ENCODE data around the gene TREM1. TPM values are rescaled to one million over a fixed set of nuclear protein-coding genes. Genes with fewer than 3 reads are reported as not detected.

TREM1 gene
- total RNA-seq, 4 donors from 2014 or later: 1.1 to 3.3 (median 2.1) TPM

GRCh38 chr6:41315943-41316620, 29.6 kb upstream of the TREM1 start:
- peaks cover 0 to 12% (median 2%) of the 10 kb centered on the region in 4 donors for H3K4me1 ChIP-seq
- TF ChIP-seq CTCF (IDR thresholded peaks at IDR 0.05) (no peak), POLR2A (IDR thresholded peaks at IDR 0.05) (no peak), EP300 (IDR thresholded peaks at IDR 0.05) (no peak)
- H3K27me3 ChIP-seq: peaks cover 0 to 58% of the 10 kb centered on the region in 2 donors
- no peak for DNase-seq (ENCODE audit: low spot score in 2 of 2)
- WGBS, 2 donors: 72 to 74% methylated on average over 1 of the region's 1 CpG
- no peak overlapping the region for H3K4me3 ChIP-seq
- H3K9me3 ChIP-seq: no peaks in the 10 kb centered on the region
- no peaks in the 10 kb centered on the region for H3K36me3 ChIP-seq
- H3K27ac ChIP-seq: no peak overlapping the region

GRCh38 chr6:41315203-41315602, 28.7 kb upstream of the TREM1 start:
- WGBS, 2 donors: 47% methylated on average over 2 of the region's 2 CpGs
- Histone ChIP-seq H3K4me3 (no peak overlapping the region), H3K27ac (no peak overlapping the region), H3K9me3 (no peaks in the 10 kb centered on the region), H3K4me1 (peaks cover 0 to 12% (median 2%) of the 10 kb centered on the region in 4 donors), H3K36me3 (no peaks in the 10 kb centered on the region), H3K27me3 (peaks cover 0 to 65% of the 10 kb centered on the region in 2 donors)
- TF ChIP-seq CTCF (IDR thresholded peaks at IDR 0.05) (no peak), EP300 (IDR thresholded peaks at IDR 0.05) (no peak), POLR2A (IDR thresholded peaks at IDR 0.05) (no peak)
- DNase-seq (ENCODE audit: low spot score in 2 of 2): no peak

- Histone ChIP-seq H3K27ac (no peak overlapping the region), H3K27me3 (peaks cover 0 to 20% of the 10 kb centered on the region in 2 donors), H3K4me1 (no peaks in the 10 kb centered on the region), H3K4me3 (no peak overlapping the region), H3K36me3 (no peaks in the 10 kb centered on the region), H3K9me3 (peaks cover 0 to 4% (median 0%) of the 10 kb centered on the region in 4 donors)
- 31 to 33% methylated on average over 13 of the region's 13 CpGs for WGBS, 2 donors
- no peak for TF ChIP-seq POLR2A (IDR thresholded peaks at IDR 0.05)
- TF ChIP-seq CTCF (IDR thresholded peaks at IDR 0.05): peak; percentile 30 to 52 (median 39)
- TF ChIP-seq EP300 (IDR thresholded peaks at IDR 0.05): no peak
- peak in 1 of 2 donors; percentile 58 for DNase-seq (ENCODE audit: low spot score in 2 of 2)
Measured at GRCh38 chr6:41306187-41306854, 19.8 kb upstream of the TREM1 start.

- H3K4me3 ChIP-seq: no peak overlapping the region
- 63 to 64% methylated on average over 5 of the region's 5 CpGs for WGBS, 2 donors
- H3K4me1 ChIP-seq: no peaks in the 10 kb centered on the region
- H3K27ac ChIP-seq: no peak overlapping the region
- TF ChIP-seq POLR2A (IDR thresholded peaks at IDR 0.05): no peak
- TF ChIP-seq EP300 (IDR thresholded peaks at IDR 0.05): no peak
- no peak for TF ChIP-seq CTCF (IDR thresholded peaks at IDR 0.05)
- no peaks in the 10 kb centered on the region for H3K36me3 ChIP-seq
- H3K27me3 ChIP-seq: peaks cover 0 to 8% of the 10 kb centered on the region in 2 donors
- no peak for DNase-seq (ENCODE audit: low spot score in 2 of 2)
- H3K9me3 ChIP-seq: peaks cover 0 to 11% (median 2%) of the 10 kb centered on the region in 4 donors
Measured at GRCh38 chr6:41302638-41303037, 16.2 kb upstream of the TREM1 start.
